Stimulated activated CD4-positive, alpha-beta T cell treated with anti-CD3 and anti-CD28 coated beads, Interleukin-12 subunit alpha, Interleukin-12 subunit beta, amount 100 ng/mL, for 4 hours (primary cell): ENCODE data around the gene SDHB.

Experiments used
- DNase-seq: peaks from one replicate; pipeline ENCODE4 v3.0.0-alpha.2; 2020

Gene SDHB

GRCh38 chr1:17011092-17011438 is 42.8 kb downstream of the SDHB start:
- DNase-seq: no peak

DNA sequence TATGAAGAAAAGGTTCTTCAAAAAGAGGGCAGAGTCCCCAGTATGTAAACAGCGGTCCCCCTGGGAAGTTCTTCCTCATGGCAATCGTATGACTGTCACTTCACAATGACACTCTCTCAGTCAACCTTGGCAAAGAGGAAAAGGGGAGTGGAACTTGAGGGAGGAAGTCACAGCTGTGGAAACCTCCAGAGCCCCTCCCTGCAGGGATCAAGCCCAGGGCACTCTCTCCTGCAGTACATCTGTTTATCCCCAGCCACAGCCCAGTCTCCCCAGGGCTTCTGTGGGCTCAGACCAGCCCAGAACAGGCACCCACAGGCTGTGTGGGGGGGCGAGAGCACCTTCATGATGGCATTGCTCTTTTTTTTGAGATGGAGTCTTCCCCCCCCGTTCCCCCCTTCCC is 44.1 kb downstream of the SDHB start:
- no peak for DNase-seq

- DNase-seq: no peak
These were observed 45.5 kb downstream of the SDHB start for GRCh38 chr1:17008208-17008855.

DNA sequence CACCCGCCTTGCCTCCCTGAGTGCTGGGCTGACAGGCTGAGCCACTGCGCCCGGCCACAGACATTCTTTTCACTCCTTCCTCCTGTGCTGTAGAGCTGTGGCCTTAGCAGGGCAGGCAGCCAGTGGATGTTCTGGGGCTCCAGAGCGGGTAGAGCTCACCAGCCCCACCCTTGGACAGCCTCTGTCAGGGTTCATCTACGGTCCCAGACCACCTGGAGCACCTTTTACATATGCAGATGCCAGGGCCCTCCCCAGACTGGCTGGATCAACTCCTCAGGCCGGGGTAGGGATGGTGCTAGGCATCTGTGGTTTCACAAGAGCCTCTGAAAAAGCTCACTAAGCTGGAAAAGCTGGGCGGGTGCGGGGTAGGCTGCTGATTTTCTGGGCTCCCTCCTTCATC is 46.7 kb downstream of the SDHB start:
- DNase-seq: no peak

DNA sequence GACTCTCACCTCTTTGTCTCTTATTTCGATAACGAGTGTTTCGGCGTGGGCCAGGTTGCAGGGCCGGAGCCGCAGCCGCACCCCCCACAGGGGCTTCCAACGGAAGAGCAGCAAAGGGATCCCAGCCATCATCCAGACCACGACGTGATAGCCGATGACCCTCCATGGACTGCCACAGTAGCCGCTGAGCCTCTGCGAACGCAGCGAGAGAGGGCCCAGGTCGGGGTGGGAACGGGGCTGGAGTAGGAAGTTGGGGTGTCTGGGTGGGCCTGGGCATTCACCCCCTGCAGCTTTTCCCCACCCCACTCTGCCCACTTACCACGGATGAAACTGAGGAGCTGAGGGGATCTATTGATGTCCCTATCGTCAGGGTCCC is 48.5 kb downstream of the SDHB start:
- DNase-seq: no peak

- DNase-seq: no peak
These were observed 49.1 kb downstream of the SDHB start for GRCh38 chr1:17004466-17005364.

- DNase-seq: no peak
These were observed 51.3 kb downstream of the SDHB start for GRCh38 chr1:17002524-17002902.

DNA sequence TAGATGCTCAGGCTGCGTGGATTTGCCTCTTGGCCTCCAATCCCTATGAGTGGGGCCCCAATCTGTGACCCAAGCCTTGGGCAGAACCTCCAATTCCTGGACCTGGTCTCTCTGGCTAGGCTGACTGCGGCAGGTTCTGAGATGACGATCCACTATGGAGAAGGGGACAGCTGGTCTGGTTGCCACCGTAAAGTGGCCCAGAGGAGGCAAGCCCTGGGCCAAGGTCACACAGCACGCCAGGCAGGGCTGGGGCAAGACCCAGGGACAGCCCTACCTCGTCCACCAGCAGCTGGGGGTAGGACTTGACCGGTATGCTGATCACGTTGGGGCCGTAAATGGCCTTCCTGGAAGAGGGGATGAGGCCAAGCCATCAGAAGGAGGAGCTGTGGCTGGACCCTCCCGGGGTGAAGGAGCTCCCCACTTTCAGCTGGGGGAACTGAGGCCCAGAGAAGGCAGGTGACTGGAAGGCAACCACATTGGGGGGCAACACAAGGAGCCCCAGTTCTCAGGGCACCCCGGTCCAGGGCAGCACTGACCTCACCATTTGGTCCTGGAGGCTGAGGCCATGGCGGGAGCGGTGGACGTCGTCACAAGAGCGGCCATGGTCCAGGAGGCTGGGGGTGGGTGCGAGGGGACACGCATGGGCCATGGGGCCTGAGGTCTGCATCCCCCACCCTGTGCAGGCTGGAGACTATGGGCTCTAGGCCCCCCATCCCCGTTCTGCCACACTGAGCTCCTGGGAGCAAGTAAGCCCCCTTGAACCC is 51.9 kb downstream of the SDHB start:
- no peak for DNase-seq

DNA sequence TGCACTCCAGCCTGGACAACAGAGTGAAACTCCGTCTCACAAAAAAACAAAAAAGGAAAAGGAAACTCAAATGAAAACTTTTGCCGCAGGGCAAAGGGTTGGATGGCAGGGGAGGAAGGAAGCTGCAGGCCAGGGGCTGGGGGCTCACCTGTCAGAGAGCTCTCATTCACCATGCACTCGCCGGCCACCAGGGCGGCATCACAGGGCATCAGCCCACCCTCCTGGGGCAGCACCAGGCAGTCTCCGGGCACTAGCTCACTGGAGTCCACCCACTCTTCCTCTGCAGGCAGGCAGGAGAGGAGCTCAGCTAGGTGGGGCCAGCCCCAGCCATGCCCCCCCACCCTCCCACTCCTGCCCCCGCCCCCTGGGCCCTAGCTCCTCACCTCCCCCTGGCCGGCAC is 54.0 kb downstream of the SDHB start:
- DNase-seq: no peak

- DNase-seq: no peak
These were observed 55.2 kb downstream of the SDHB start for GRCh38 chr1:16998589-16998988.

- no peak for DNase-seq
These were observed 57.0 kb downstream of the SDHB start for GRCh38 chr1:16996845-16997244.

DNA sequence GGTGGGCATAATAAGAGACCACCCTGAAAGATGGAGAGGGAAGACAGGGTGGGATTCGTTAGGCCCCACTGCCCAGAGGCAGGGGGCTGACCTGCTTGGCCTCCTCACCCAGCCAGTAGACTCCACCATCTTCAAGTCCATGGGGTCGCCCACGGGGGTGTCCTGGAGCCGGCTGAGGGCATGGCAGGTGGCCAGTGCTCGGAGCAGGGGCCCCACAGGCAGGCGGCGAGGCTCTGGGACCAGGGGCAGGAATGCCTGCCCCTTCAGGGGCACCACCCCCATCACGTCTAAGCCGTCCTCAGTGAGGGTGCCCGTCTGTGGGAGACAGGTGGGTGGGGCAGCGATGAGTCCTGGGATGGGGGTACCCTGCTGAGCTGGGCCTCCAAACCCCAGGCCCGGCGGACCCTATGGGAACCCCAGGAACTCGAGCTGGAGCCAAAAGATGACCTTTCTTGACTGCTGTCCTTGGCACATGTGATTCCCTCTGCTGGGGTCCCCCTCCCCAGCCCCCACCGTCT is 60.3 kb downstream of the SDHB start:
- DNase-seq: no peak

GRCh38 chr1:16992675-16993074 is 61.2 kb downstream of the SDHB start:
- no peak for DNase-seq

DNA sequence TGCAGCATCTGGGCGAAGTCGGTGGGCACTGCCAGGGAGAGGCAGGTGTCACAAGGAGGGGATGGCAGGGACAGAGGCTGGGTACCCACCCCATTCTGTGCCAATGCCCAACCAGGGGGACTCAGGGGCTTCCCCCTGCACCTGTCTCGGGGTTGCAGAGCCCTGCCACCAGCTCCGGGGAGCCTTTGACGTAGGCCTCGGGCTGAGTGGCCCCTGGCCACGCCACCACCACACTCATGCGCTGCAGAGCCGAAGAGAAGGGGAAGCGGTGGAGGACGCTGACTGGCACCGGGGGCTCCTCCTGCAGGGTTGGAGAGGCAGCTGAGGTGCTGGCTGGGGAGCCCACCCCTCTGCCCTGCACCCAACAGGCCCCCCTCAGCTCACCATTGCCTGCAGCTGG is 61.7 kb downstream of the SDHB start:
- DNase-seq: no peak

GRCh38 chr1:16991571-16991970 is 62.3 kb downstream of the SDHB start:
- DNase-seq: no peak

GRCh38 chr1:16989676-16990391 is 64.0 kb downstream of the SDHB start:
- no peak for DNase-seq

DNA sequence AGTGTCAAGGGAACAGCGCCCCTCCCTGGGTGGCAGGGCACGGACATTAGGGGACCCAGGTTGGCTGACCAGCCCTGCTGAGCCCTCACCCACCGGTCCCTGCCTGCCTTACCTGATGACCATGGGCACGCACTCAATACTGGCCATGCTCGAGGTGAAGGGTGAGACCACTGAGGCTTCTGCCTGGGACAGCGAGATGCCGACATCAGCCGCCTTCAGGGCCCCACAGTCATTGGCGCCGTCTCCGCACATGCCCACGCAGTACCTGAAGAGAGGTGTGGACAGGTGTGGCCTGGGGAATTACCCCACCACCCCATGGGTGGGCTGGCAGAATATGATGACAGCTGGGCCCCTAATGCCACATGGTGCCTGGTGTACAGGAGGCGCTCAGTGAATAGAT is 65.6 kb downstream of the SDHB start:
- no peak for DNase-seq

- no peak for DNase-seq
These were observed 66.9 kb downstream of the SDHB start for GRCh38 chr1:16986962-16987361.

DNA sequence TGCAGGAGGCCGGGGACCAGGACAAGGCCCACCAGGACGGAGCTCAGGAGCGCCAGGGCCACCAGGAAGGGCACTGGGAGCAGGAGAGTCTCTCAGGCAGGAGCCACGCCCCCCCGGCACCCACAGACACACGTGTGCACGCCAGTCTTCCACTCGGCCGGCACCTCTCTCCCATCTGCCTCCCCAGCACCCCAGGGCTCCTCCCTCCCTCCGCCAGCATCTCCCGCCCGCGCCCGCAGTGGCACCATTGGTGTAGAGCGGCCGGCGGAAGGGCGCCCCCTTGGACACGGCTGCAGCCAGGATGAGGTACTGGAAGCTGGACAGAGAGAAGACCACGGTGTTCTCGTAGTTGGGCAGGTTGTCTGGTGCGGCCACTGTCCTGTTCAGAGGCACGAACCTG is 67.3 kb downstream of the SDHB start:
- no peak for DNase-seq

- DNase-seq: no peak
These were observed 67.7 kb downstream of the SDHB start for GRCh38 chr1:16986113-16986512.

GRCh38 chr1:16984717-16985116 is 69.1 kb downstream of the SDHB start:
- DNase-seq: no peak

GRCh38 chr1:16983649-16984048 is 70.2 kb downstream of the SDHB start:
- no peak for DNase-seq

DNA sequence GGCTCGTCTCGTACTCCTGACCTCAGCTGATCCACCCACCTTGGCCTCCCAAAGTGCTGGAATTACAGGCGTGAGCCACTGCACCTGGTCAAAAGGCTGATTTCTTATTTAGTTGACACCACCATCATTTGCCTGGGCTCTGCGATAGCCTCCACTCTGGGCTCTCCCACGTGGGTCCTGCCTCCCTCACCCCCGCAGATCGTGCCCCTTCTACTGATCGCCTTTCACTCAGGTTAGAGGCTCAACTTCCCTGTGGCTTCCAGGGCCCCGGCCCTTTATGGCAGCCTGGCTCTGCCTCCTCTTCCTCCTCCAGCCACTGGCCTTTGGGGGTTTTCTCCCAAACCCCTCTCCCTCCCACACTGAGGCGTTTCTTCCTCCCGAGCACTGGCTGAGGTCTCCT is 70.9 kb downstream of the SDHB start:
- DNase-seq: no peak
